Mesenteric fat pad (tissue), 1 donor: Measurements from ENCODE around the gene SLC31A1. TPM values are rescaled to one million over a fixed set of nuclear protein-coding genes. Genes with fewer than 3 reads are reported as not detected.

Experiments used
- DNase-seq: peaks from one replicate; pipeline ENCODE4 v3.0.0-alpha.2; 2020; ENCODE audit warnings: low spot score
- total RNA-seq: library from RNA; stranded (reverse); fragmentation: NEBNext Ultra II Directional; extraction: Animal tissue kit (Norgen Biotek cat#: 25700); gene quantifications from one replicate; pipeline ENCODE4 v1.2.1, GENCODE V29; 2021
- donor health status: DM: yes; HTN: yes; CAD: no.

The SLC31A1 gene
- total RNA-seq, 1 donor from 2014 or later, result 34.6 TPM

DNA sequence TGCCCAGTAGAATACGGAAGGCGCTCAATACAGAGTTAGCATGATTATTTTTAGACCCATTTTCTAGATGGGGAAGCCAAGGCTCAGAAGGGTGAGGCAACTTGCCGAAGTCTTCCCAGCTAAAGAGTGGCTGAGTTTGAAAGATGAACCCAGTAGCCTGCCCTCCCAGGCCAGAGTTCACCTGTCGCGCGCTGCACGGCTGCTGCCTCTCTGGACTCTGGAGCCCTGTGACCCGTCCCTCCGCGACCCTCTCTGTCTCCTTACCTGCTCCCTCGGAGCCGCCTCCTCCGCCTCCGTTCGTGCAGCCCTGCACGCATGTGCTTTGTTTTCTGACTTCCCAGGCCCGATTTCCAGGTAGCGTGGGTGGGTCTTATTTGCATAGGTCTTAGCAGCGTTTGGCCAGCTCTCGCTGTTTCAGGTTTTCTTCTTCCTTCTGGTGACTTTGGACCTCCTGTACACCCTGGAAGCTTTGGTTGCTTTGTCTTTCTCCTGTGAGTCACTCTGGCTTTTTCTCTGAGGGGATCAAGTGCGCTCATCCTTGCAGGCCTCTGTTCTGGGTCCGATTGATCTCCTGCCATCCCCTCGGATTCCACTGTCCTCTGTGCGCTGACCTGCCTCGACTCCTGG, 81.6 kb downstream of the SLC31A1 start, which contains the start of gene RNF183:
TSS of gene RNF183 (minus strand) at position 585 of the 627 bp plus-strand sequence. CDS start 5,192 bp downstream, outside the sequence.
- DNase-seq, result no peak

GRCh38 chr9:113306566-113306965, 85.2 kb downstream of the SLC31A1 start:
- no peak for DNase-seq

DNA sequence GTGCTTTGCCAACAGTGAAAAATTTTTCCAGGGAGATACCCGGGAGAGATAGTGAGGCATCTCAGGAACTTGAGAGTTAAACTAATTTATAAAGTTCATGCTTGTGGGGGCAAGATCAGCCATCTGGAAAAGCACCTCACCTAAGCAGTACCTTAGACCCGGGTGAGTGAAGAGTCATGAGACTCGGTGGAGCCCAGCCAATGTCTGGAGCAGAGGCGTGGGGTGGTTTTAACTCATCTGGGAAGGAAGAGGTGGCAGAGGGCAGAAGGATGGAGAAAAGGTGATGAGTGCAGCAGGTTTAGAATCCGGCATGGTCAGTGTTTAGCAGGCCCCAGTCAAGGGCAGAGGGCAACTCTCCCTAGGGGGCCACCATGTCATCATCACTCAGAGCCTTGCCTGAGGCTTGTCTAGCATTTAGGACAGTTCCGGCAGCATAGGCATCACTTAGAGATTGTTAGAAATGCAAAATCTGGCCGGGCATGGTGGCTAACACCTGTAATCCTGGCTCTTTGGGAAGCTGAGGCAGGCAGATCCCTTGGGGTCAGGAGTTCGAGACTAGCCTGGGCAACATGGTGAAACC, 86.1 kb downstream of the SLC31A1 start:
- no peak for DNase-seq

- no peak for DNase-seq
Measured at GRCh38 chr9:113309204-113309813, 88.0 kb downstream of the SLC31A1 start.

GRCh38 chr9:113310538-113310937, 89.2 kb downstream of the SLC31A1 start:
- DNase-seq, result no peak

DNA sequence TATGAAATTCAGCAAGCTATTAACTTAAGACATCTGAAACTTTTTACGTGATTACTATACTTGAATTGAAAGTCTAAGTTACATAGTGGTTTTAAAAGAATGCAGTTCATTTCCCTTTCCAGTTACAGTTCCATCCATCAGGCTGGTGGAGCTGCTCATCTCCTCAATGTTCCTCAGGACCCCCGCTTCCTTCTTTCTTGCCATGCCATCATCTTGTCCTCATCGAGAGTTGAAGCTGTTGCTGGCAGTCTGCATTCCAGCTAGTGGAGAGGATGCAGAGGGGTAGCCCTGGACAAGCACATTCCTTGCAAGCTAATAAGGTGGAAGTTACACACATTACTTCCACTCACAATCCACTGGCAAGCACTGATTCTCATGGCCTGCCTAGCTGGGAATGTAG, 90.6 kb downstream of the SLC31A1 start:
- DNase-seq, result no peak

DNA sequence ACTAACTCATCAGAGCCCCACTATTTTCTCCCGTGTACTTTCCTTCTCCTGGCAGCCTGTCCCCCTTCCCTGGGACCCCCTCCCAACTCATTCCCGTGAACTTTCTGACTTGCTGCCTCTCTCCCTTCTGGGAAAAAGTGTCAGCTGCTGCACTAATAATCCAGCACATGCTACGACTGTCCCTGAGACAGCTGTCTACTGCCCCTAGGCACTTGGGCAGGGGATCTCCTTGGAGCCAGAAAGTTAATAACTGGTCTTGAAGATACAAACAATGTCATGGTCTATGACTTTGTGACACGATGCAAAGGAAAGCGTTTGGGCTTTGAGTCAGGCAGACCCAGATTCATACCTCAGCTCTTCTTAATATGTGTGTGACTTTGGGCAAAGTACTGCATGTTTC, 91.9 kb downstream of the SLC31A1 start:
- no peak for DNase-seq

Other genes starting within 250 kb of the SLC31A1 start
- 2.5 TPM for gene ZNF883, start 209.4 kb upstream of the SLC31A1 start, total RNA-seq
- gene ZFP37, start 164.8 kb upstream of the SLC31A1 start, total RNA-seq, result 2.0 TPM
- 62.4 TPM for gene SLC31A2, start 70.5 kb upstream of the SLC31A1 start, total RNA-seq
- gene FKBP15, start 267 bp upstream of the SLC31A1 start, total RNA-seq, result 37.3 TPM
- gene CDC26, start 54.0 kb downstream of the SLC31A1 start, total RNA-seq, result 32.7 TPM
- gene PRPF4, start 54.1 kb downstream of the SLC31A1 start, total RNA-seq, result 18.3 TPM
- gene RNF183, start 81.8 kb downstream of the SLC31A1 start, total RNA-seq, result not detected
- 4.9 TPM for gene WDR31, start 118.7 kb downstream of the SLC31A1 start, total RNA-seq
- 0.19 TPM for gene BSPRY, start 128.0 kb downstream of the SLC31A1 start, total RNA-seq
- 15.4 TPM for gene HDHD3, start 155.4 kb downstream of the SLC31A1 start, total RNA-seq
- 52.8 TPM for gene ALAD, start 179.7 kb downstream of the SLC31A1 start, total RNA-seq
- gene POLE3, start 189.1 kb downstream of the SLC31A1 start, total RNA-seq, result 26.4 TPM
- 0.45 TPM for gene C9orf43, start 189.2 kb downstream of the SLC31A1 start, total RNA-seq
- 116 TPM for gene RGS3, start 242.2 kb downstream of the SLC31A1 start, total RNA-seq